ENCODE data around the gene SARDH.

SARDH gene, protein sequence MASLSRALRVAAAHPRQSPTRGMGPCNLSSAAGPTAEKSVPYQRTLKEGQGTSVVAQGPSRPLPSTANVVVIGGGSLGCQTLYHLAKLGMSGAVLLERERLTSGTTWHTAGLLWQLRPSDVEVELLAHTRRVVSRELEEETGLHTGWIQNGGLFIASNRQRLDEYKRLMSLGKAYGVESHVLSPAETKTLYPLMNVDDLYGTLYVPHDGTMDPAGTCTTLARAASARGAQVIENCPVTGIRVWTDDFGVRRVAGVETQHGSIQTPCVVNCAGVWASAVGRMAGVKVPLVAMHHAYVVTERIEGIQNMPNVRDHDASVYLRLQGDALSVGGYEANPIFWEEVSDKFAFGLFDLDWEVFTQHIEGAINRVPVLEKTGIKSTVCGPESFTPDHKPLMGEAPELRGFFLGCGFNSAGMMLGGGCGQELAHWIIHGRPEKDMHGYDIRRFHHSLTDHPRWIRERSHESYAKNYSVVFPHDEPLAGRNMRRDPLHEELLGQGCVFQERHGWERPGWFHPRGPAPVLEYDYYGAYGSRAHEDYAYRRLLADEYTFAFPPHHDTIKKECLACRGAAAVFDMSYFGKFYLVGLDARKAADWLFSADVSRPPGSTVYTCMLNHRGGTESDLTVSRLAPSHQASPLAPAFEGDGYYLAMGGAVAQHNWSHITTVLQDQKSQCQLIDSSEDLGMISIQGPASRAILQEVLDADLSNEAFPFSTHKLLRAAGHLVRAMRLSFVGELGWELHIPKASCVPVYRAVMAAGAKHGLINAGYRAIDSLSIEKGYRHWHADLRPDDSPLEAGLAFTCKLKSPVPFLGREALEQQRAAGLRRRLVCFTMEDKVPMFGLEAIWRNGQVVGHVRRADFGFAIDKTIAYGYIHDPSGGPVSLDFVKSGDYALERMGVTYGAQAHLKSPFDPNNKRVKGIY

DNA sequence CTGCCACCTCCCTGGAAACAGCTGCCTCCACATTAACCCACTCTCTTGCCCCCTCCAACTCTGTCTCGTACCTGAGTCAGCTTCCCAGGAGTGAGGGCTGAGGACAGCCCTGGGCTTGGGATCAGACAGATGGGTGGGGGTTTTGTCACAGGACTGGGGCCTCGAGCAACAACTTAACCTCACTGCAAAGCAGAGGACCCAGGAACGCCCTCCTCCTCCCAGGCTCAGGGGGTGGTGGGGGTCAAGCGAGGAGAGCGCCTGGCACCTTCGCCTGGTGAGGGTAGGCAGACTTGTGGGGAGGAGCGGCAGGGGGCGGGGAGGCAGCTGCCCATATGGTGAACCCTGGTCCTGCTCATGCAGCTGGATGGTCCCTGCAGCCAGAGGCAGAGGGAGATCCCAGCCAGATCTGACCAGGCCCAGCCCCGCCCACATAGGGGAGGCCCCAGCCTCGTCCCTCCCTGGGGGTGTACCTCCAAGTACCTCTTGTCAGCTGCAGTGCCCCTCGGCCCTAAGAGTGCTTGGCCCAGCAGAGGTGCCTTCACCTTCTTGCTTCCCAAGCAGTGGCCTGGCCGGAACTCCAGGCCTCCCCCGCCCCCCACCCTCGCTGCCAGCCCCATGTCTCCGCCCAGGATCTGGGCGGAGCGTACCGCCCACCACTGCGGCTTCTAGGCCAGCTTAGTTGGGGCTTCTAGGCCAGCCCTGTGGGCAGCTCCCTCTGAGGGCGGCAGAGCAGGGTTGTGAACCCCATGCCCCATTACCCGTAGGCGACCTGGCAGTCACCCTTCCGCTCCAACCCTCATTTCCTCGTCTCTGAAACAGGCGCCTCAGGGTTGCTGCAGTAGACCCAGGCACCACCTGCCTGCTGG lies at the start of gene SARDH:
Gene SARDH, minus strand, starts transcription at position 579 of the 866 bp plus-strand sequence. CDS start 4,179 bp downstream, outside the sequence.
- no peak for DNase-seq (ENCODE audit: low read depth)

DNA sequence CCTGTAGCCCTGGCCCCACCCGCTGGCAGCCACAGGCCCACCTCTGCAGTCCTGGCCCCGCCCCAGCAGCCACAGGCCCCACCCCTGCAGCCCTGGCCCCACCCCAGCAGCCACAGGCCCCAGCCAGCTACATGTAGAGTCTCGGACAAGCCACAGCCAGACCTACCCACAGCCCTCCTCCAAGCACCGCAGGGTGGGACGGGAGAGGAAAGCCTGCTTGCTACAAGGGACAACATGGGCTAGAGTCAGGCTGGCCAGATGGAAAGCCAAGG lies 49.5 kb upstream of the SARDH start:
- no peak for DNase-seq (ENCODE audit: low read depth)

DNA sequence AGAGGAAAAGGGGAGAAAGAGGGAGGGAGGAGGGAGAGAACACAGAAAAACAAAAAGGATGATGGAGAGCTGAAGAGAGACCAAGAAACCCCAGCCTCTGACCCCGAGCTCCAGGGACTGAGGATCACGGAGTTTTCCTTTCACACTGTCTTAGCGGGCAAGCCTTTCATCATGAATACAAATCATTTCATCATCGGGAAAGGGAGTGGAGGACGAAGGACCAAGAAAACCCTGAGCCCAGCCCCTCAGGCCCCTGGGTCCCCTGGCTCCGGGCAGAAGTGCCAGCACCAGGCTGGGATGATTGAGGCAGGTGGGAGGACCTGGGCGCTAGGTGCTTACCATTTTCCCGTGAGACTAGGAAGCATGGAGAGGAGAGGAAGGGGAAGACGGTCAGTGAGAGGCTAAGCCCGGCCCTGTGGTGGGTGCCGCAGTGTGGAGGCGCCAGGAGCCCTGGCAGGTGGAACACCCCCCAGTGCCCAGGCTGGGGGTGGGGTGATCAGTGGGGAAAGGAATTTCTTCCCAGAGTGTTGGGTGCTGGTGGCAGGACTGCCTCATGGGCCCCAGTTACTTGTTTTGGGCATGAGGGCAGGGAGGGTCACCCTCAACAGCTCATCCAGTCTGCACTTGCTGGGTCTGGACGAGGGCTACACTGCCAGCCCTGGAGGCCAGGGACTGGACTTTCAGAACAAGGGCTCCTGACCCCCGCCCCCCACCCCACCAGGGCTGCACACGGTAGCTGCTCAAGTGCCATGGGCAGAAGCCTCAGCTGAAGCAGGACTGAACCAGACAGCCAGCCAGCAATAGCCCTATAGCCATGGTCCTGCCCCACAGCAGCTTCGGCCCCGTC lies 49.0 kb upstream of the SARDH start:
- no peak for DNase-seq (ENCODE audit: low read depth)

DNA sequence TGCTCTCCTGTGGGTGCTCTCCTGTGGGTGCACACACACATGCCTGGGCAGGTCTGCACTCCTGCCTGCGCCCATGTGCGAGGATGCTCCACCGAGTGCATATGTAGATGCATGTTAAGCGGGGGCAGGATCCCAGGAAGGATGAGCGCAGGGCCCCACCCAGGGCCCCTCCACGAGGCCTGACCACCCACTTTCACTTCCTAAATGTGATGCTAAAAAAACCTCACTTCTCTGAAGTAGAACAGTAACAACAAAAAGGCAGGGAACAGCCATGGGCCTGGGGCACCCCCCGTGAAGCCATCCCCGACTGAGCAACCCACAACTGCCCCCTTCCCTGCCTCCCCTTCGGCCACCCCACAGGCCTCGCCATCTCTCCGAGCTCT lies 48.2 kb upstream of the SARDH start:
- DNase-seq (ENCODE audit: low read depth), result no peak

DNA sequence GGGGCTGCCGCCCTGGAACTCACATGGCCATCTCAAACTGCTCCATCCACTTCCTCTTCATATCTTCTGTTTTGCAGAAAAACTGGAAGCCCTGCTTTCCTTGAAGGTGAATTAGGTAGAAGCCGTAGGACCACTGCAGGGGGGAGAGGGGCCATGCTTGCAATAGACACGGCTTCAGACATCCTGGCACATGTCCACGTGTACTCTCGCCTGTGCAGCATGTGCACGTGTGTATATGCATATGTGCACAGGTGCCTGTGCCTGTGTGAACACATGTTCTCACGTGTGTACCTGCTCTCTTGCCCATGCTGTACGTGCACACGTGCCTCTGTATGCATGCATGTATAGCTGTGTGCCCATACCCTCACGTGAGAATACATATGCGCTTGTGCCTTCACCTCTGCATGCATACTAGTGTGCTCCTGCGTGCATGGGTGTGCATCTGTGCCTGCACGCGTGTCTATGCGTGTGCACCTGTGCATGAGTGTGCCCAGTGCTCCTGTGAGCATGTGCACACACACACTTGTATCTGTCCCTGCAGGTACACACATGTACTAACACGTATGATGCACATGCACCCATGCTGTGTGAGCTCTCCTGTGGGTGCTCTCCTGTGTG lies 47.7 kb upstream of the SARDH start:
- no peak for DNase-seq (ENCODE audit: low read depth)

DNA sequence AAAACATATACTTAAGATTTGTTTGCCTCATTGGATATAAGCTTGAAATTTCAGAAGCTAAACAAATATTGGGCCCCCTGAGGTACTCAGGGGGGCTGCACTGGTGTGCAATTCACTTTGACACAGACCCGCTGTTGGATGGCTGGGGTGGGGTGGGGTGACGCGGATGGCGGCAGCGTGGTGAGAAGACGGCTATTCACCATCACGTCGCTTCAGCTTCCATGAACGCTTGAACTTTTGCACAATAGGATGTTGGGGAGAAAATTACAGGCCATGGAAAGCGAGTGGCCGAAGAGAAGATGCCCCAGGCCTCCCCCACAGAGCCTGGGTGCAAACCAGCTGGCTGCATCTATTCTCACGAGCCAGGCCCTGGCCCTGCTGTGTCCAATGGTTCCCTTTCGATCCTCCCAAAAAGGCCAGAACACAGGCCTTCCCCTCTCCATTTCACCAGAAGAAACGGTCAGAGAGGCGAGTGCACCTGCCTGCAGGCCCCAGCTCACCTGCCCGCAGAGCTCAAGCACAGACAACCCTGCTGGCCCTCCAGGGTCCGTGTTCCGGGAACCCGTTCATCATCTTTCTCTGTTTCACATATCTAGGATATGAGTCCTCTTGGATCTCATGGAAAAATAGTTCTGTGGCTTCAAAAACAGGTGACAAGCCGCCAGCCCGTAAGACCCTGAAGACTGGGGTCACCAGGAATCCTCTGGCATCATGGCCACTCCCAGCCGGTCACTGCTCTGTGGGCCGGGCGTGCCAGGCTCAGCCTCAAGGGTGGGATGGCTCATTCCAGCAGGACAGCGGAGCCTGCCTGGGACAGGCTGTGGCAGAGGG lies 46.8 kb upstream of the SARDH start:
- no peak for DNase-seq (ENCODE audit: low read depth)

DNA sequence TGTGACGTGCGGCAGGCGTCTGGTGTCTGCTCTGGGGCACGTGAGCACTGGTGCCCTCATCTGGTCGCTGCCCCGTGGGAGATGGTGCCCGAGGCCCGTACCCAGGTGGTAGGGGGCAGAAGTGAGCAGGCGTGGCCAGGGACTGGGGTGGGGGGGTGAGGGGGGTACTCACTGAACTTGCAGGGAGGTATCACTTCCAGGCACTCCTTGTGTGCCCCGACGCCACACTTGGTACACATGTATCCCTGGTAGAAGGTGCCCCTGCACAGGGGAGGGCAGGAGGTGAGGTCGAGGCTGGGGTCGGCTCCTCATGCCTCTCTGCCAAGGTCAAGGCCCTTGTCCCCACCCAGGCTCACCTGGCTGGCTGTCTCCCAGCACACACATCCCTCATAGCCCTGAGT lies 45.2 kb upstream of the SARDH start:
- no peak for DNase-seq (ENCODE audit: low read depth)

DNA sequence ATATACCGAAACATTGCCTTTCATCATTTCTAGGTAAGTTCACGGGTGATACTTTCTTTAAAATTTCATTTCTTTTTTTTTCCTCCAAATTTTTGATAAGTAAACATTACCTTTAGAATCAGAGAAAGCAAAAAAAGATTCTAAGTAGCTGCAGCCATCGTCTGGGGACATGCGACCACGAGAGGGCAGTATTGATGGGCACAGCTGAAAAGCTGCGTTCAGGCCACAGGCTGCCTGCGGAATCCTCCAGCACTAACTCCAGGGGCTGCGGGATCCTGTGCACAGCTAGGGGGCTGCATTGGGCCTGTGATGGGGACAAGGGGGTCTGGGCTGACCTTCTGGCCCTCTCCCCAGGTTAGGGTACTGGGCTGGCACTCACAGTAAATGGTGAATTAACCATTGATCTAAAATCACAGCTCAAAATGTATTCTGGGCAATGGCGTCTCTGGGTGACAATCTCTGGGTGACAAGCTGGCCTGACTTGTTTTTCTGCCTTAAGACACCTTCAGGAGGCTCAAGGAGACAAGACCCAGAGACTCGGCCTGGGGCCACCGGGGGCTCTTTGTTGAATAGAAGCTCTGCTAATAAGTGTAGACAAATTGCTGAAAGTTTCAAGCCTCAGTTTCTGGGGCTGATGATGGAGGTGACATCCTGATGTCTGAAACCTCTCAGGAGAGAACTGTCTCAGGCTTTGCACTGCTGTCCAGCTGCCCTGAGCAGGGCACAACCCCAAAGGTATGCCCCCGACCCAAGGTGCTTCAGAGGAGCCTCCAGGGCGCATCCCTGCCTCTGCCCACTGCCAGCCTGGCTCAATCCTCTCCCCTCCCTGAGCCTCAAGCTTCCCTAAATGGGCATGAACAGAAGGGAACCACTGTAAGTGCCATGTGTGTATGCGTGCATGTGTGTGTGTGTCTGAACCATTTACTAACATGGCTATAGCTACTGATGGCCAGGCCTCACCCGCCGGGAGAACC lies 44.3 kb upstream of the SARDH start:
- peak; percentile 51 for DNase-seq (ENCODE audit: low read depth)

DNA sequence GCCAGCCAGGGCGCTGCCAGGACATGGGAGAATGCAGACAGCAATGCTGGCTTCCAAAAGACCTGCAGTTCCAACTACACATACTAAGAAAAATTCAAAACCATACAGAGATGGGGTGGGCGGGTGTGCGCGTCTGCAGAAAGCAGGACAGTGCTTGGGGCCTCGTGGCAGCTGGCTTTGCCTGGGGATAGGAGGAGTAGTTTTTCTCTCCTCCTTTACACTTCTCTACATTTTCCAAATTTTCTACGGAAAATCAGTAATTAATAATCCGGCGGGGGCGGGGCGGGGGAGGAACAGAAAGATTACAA lies 43.6 kb upstream of the SARDH start:
- DNase-seq (ENCODE audit: low read depth), result no peak

DNA sequence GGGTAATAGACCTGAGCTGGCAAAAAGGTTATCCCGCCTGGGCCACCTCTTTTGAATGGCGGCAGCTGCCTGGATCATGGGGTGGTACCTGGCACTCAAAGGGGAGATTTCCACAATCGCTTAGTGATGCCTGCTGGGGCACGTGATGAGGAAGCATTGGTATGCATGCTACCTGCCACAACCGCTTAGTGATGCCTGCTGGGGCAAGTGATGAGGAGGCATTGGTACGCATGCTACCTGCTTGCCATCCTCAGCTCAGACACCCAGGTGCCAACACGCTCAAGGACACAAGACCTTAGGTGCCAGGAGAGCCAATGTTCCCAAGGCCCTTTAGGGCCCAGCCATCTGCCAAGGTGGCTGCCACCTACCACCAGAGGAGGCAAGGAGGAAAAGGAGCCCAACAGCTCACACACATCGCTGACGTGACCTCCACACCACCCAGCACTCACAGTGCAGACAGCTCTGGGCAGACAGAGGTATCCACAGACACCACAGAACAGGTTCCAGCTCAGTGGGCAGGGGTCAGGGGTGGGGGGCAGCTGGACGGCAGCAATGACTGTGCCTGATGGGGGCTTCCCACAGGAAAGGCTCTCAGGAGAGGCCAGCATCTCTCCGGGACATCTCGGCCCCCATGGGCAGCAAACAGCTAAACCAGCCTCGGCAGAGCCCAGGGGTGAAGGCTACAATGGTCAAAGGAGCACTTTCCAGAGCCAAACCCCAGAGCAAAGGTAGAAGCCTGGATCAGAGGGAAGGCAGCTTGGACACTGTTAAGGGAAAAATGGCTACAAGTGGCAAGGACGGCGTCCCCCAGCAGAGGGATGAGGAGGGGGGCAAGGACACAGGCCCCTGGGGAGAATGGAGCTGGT lies 43.0 kb upstream of the SARDH start:
- no peak for DNase-seq (ENCODE audit: low read depth)

DNA sequence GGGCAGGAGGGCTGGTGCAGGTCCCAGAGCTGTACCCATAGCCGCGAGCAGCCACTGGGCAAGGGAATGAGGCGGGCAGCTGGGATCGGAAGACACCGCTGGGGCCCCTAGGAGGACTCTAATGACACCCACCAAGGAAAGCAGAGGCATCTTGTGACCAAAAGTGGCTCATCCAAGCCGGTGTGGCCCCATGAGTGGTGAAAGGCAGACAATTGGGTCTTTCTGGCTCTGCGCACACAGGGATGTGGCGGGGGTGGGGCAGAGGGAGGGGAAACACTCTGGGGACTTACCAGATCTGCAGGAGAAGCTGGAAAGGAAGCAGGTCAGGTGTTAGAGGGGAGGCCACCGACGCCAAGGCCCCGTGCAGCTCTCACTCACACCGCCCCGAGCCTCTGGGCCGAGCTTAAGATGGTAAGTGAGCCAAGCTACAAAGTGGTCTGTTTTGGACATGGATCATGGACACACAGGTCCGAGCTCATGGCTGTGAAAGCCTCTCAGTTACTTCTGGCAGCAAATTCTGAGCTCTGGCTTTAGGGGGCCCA lies 42.3 kb upstream of the SARDH start:
- no peak for DNase-seq (ENCODE audit: low read depth)

DNA sequence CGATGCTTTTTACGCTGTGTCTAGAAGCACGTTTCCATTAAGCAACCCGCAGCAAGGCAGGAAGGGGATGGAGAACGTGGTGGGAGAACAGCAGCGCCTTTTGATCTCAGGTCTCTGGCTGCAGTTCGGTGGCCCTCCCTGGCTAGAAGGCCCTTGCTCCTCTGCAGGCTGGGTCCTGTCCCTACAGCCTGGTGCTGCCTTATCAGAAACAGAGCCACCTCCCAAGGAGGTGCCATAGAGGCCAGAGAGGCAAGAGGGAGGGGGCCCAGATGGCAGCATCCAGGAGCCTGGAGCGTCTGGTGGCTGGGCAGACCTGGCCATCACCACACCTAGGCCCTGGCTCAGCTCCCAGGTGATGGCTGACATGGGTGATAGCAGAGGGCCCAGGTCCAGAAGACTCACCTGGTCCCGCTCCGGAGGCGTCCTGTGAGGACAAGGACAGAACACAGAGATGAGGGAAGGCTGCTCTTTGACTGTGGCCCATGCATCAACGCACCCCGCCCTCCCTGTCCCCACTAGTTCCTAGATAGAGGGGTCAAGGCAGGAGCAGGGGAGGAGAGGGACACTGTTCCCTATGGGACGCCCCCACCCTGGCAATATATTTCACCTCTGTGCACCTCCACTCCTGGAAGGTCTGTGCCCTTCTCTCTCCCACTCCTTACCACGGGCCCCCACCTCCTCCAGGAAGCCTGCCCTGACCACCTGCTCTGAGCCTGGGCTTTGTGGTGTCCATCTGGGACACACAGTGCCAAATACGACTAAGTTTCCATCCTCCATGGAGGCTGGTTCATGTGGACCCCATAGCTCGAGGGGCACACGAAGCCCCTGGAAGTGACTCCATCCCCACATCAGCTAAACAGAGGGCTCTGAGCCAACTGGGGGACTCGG lies 41.6 kb upstream of the SARDH start:
- no peak for DNase-seq (ENCODE audit: low read depth)

DNA sequence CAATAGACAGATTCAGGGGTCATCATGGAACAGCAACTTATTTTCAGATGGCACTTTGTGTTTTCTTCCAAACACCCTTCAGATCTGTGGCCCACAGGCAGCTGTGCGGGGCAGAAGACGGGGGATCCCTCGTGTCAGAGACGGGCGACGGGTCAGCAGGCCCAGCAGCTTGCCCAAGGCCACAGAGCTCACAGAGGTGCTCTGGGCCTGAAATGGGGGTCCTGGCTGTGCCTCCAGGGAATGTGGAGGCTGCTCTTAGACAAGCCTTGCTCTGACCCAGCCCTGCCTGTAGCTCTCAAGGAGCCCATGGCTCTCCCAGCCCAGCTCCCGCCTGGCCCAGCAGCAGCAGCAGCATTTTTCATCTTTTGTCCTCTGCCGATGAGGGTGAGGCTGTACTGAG lies 40.9 kb upstream of the SARDH start:
- no peak for DNase-seq (ENCODE audit: low read depth)

DNA sequence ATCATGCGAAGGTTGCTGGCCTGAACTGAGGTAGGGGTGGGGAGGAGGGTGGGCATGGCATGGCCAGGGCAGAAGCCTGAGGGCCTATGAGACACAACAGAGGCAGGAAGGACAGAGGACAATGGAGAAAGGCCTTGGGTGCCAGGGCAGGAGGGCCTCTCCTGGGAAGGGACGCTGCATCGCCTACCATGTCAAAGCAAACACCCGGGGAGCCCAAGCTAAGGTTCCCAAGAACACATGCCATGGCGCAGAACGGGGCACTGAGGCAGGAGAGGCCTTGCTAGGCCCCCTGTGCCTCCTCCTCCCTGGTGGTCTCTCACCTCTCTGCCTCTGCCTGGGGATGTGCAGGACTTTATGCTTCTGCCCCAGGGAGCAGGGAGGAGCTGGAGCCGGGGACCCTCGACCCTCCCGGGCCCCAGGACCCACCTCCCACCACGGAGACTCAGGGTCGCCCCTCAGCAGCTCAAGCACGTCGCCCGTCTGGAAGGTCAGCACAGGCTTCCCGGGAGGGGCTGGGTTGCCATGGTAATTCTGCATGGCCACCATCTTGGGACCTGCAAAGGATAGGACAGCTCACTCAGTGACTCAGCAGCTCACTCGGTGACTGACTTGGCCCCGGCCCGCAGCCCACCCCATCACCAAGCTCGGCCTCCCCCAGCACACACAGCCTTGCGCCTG lies 40.3 kb upstream of the SARDH start:
- no peak for DNase-seq (ENCODE audit: low read depth)

DNA sequence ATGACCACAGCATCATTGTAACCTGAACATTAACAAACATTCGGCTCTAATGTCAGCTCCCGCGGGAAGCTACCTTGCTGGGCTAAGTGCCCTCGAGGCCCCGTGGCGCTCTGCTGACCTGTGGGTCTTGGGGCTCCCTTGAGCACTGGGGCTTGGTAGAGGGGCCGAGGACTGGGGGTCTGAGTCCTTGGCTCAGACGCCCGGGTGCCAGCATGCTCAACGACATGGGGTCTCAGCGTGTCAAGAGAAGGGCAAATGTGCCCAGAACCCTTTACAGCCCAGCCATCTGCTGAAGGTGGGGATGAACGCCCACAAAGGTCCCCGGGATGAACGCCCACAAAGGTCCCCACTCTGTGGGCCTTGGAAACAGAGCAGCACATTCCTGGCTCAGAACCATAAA lies 39.7 kb upstream of the SARDH start:
- DNase-seq (ENCODE audit: low read depth), result no peak

DNA sequence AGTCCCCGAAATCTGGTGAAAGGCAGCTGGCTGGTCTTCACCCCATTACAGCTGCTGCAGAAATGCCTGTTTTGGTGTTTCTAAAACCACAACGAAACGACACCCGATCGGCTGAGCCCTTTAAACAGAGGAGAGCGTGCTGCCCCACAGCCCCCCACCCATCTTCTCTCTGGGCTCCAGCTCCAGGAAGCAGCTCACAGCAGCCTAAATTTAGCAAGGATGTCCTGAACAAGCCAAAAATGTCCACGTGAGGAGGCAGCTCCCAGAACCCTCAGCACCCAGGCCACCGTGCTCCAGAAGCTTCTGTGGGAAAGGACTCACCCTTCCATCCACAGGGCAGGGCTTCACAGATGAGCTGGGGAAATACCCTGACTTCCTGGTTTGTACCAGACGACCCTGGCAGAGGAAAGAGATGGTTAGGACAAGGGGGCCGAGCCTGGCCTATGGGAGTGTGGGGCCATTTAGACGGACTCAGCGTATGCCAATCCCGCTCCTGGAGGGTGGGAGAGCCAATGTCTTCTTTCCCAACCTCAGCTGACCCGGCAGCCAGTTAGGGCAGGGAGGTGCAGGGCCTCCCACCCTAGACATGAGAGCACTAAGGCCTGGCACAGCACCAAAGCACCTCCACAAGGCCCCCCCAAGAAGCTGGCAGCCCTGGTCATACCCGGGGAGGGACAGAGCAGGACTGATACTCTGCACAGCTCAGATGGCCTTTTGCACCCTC lies 39.1 kb upstream of the SARDH start:
- DNase-seq (ENCODE audit: low read depth), result no peak
